SK-N-SH (cell line): ENCODE results near the gene MAP2.

Source experiments
- EP300 ChIP-seq, 2 experiments: IDR thresholded peaks; 2 replicates each; pipeline versions ENCODE4 v1.4.0 to v1.6.1; 2012; ENCODE audit warnings: borderline replicate concordance in 1 of 2, low read depth in 1 of 2, low read length in 1 of 2
- EZH2phosphoT487 ChIP-seq: fragments of 200-600 bp; sonication (generic); IDR thresholded peaks from 2 replicates; pipeline ENCODE4 v1.6.1; 2017; ENCODE audit warnings: low read depth, mixed run types, mild to moderate bottlenecking, antibody characterized with exemption, moderate library complexity, borderline replicate concordance
- GABPA ChIP-seq: IDR thresholded peaks from 2 replicates; pipeline ENCODE4 v1.4.0; 2012; ENCODE audit warnings: low read depth, mild to moderate bottlenecking
- MAX ChIP-seq: IDR thresholded peaks from 2 replicates; pipeline ENCODE4 v1.4.0; 2012; ENCODE audit warnings: low read depth
- RAD21 ChIP-seq: IDR thresholded peaks from 2 replicates; pipeline ENCODE4 v1.6.1; 2012; ENCODE audit warnings: mild to moderate bottlenecking, low read length
- RFX5 ChIP-seq: IDR thresholded peaks from 2 replicates; pipeline ENCODE4 v1.6.1; 2012; ENCODE audit warnings: mild to moderate bottlenecking, improper control_type of control experiment, low read length
- SIN3A ChIP-seq: IDR thresholded peaks from 2 replicates; pipeline ENCODE4 v1.6.1; 2012; ENCODE audit warnings: low read depth, mild to moderate bottlenecking, low read length, moderate library complexity, borderline replicate concordance
- ZBTB33 ChIP-seq: IDR thresholded peaks from 2 replicates; pipeline ENCODE4 v1.4.0; 2012; ENCODE audit warnings: low read depth, borderline replicate concordance
- TF ChIP-seq, protein P1 (sequence below): fragments of 200-600 bp; sonication (generic); IDR thresholded peaks from 2 replicates; pipeline ENCODE4 v1.6.1; 2017; ENCODE audit warnings: antibody characterized with exemption, mild to moderate bottlenecking, moderate library complexity
- TF ChIP-seq, protein P2 (sequence below): IDR thresholded peaks from 2 replicates; pipeline ENCODE4 v1.6.1; 2012; ENCODE audit warnings: mild to moderate bottlenecking, low read depth, low read length, moderate library complexity
- TF ChIP-seq, protein P3 (sequence below): IDR thresholded peaks from 2 replicates; pipeline ENCODE4; 2012

- TF ChIP-seq MAX (no peak), SIN3A (no peak), ZBTB33 (no peak), RAD21 (no peak), RFX5 (no peak), EP300 (IDR thresholded peaks at IDR 0.05; ENCODE audit: borderline replicate concordance in 1 of 2, low read depth in 1 of 2, low read length in 1 of 2) (no peak), EZH2phosphoT487 (no peak), GABPA (no peak)
- TF ChIP-seq, protein P1, sequence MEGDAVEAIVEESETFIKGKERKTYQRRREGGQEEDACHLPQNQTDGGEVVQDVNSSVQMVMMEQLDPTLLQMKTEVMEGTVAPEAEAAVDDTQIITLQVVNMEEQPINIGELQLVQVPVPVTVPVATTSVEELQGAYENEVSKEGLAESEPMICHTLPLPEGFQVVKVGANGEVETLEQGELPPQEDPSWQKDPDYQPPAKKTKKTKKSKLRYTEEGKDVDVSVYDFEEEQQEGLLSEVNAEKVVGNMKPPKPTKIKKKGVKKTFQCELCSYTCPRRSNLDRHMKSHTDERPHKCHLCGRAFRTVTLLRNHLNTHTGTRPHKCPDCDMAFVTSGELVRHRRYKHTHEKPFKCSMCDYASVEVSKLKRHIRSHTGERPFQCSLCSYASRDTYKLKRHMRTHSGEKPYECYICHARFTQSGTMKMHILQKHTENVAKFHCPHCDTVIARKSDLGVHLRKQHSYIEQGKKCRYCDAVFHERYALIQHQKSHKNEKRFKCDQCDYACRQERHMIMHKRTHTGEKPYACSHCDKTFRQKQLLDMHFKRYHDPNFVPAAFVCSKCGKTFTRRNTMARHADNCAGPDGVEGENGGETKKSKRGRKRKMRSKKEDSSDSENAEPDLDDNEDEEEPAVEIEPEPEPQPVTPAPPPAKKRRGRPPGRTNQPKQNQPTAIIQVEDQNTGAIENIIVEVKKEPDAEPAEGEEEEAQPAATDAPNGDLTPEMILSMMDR: no peak
- TF ChIP-seq, protein P2, sequence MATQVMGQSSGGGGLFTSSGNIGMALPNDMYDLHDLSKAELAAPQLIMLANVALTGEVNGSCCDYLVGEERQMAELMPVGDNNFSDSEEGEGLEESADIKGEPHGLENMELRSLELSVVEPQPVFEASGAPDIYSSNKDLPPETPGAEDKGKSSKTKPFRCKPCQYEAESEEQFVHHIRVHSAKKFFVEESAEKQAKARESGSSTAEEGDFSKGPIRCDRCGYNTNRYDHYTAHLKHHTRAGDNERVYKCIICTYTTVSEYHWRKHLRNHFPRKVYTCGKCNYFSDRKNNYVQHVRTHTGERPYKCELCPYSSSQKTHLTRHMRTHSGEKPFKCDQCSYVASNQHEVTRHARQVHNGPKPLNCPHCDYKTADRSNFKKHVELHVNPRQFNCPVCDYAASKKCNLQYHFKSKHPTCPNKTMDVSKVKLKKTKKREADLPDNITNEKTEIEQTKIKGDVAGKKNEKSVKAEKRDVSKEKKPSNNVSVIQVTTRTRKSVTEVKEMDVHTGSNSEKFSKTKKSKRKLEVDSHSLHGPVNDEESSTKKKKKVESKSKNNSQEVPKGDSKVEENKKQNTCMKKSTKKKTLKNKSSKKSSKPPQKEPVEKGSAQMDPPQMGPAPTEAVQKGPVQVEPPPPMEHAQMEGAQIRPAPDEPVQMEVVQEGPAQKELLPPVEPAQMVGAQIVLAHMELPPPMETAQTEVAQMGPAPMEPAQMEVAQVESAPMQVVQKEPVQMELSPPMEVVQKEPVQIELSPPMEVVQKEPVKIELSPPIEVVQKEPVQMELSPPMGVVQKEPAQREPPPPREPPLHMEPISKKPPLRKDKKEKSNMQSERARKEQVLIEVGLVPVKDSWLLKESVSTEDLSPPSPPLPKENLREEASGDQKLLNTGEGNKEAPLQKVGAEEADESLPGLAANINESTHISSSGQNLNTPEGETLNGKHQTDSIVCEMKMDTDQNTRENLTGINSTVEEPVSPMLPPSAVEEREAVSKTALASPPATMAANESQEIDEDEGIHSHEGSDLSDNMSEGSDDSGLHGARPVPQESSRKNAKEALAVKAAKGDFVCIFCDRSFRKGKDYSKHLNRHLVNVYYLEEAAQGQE: no peak
- TF ChIP-seq, protein P3, sequence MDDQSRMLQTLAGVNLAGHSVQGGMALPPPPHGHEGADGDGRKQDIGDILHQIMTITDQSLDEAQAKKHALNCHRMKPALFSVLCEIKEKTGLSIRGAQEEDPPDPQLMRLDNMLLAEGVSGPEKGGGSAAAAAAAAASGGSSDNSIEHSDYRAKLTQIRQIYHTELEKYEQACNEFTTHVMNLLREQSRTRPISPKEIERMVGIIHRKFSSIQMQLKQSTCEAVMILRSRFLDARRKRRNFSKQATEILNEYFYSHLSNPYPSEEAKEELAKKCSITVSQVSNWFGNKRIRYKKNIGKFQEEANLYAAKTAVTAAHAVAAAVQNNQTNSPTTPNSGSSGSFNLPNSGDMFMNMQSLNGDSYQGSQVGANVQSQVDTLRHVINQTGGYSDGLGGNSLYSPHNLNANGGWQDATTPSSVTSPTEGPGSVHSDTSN: no peak
Measured at GRCh38 chr2:209685340-209685739, 261.5 kb downstream of the MAP2 start.
